Measurements from ENCODE around the gene APOA4.

The APOA4 gene

DNA sequence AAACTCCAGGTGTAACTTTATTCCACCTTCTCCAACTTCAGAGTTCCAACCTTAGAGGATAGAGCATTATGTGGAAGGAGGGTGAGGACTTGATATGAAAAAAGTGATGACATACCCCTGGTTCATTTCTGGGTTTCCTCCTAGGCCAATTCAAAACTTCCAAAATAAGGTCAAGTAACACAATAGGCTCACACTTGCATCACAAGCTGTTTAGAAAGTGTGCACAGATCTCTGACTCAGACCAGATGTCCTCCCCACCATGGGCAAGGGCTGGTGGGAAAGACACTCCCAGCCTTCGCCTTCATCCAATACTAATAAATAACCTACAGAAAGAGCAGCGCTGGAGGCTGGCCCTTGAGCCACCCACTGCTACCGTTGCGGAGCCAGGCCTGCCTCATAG is 44.5 kb downstream of the APOA4 start:
- DNase-seq (ENCODE audit: low read depth in 1 of 2, low spot score in 1 of 2): no peak

DNA sequence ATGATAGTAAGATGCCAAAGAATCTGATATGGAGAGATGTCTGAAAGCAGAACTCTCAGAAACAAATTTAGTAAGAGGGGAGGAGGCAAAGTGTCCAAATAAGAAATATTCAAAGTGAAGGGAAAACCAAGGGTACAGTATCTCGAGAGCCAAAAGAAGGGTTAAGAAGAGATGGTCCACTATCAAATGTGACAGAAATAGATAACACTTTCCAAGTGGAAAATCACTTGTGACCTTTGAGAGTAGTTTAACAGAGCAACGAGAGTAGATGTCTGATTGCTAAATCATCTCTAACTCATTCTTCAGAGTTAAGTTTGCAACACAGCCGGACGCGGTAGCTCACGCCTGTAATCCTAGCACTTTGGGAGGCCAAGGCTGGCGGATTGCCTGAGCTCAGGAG is 46.0 kb downstream of the APOA4 start:
- no peak for DNase-seq (ENCODE audit: low read depth in 1 of 2, low spot score in 1 of 2)

DNA sequence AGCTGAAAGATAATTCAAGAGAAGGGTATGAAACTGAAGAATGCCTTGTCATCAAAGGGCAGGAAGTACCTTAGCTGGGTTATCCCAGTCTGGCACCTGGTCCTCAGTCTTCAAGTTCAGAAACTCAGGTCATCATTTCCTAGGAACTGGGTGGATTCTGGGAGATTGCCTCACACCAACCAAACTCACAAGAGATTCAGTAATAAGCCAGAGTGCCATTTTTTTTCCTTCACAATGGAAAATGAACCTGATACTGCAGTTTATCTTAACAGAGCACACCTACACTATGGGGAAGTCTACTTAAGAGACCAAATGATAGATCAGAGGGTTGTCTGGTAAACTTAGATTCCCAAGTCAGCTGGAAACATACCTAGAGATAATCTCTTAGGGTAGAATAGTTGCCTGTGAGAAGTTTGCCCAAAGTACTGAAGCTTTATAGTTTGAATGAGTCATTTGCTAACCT is 46.6 kb downstream of the APOA4 start:
- no peak for DNase-seq (ENCODE audit: low read depth in 1 of 2, low spot score in 1 of 2)

DNA sequence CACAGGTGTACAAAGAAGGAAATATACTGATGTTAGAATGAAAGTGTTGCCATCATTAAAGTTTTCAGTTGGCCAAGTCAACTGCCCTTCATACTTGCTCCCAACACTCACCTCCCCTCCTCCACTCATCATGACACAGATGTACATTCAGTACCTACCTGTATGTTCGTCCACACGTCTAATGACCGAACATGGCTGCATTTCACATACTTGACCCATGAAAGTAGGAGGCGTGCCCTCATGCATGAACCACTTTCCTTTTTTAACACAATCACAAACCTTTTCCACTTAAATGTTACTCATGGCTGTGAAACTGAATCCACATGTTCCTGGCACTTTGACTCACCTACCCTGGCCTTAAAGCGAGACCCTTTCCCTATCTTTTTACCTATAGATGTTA is 47.1 kb downstream of the APOA4 start:
- no peak for DNase-seq (ENCODE audit: low read depth in 1 of 2, low spot score in 1 of 2)

DNA sequence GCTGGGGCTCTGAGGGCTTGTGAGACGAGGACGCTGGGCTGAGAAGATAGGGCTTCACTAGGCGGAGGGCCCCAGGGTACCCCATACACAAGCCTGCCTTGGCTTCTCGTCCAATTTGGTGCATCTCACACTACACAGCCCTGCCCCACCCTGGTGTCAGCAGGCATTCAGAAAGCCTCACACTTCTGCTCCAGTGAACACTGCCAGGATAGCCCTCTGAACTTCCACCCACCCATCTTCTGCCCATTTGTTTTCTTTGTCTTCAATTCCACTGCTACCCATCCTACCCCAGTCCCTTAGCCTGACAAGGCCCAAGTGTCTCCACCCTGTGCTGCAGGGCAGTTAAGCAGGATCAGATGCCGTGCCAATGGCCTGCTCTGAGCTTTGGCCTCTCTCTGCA is 48.4 kb downstream of the APOA4 start:
- no peak for DNase-seq (ENCODE audit: low read depth in 1 of 2, low spot score in 1 of 2)

- DNase-seq (ENCODE audit: low read depth in 1 of 2, low spot score in 1 of 2): no peak
Measured at GRCh38 chr11:116773203-116774097, 49.7 kb downstream of the APOA4 start.

- DNase-seq (ENCODE audit: low read depth in 1 of 2, low spot score in 1 of 2): peak; percentile 92 to 94
Measured at GRCh38 chr11:116772443-116773202, 50.5 kb downstream of the APOA4 start, which contains the start of gene BUD13. Gene BUD13 (minus strand): TSS chr11:116772987. CDS start chr11:116772964, 23 bp downstream.

DNA sequence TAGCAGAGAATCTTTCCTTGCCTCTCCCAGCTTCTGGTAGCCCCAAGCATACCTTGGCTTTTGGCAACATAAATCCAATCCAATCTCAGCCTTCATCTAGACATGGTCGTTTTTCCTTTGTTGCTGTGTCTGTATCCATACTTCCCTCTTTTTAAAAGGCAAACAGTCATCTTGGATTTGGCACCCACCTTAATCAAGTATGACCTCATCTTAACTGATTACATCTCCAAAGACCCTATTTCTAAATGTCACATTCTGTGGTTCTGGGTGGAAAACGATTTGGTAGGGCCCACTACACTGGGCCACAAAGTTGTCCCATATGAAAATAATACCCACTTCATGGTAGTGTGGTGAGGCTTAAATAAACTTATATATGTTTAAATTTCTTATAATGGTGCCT is 51.2 kb downstream of the APOA4 start:
- no peak for DNase-seq (ENCODE audit: low read depth in 1 of 2, low spot score in 1 of 2)
